Measurements from ENCODE around the gene ZNF638. TPM values are rescaled to one million over a fixed set of nuclear protein-coding genes. Genes with fewer than 3 reads are reported as not detected.
"Not testable (repeated sequence)": the region's sequence is repeated elsewhere in the genome, so short reads cannot be mapped to it uniquely, and the experiment has no call there.

ZNF638 gene
- total and polyA plus RNA-seq, 2 of the 8 experiments (the other 6 are each of a cell fraction or from before 2014, with no cell fraction given), result 45.3 to 143 TPM

GRCh38 chr2:71317900-71318299 lies 13.7 kb upstream of the ZNF638 start:
- H4K20me1 ChIP-seq (replicated peaks in 1 of 2; ENCODE audit: control insufficient read depth in 1 of 2, insufficient read depth in 2 of 2, low read length in 2 of 2); H3K18ac ChIP-seq (ENCODE audit: extremely low read depth, low read length); H2BK15ac ChIP-seq (ENCODE audit: low read length); H3K23ac ChIP-seq (ENCODE audit: insufficient read length); H3K79me1 ChIP-seq (ENCODE audit: low read depth, low read length); FAIRE-seq; H2AFZ ChIP-seq (ENCODE audit: low read length); H3K36me3 ChIP-seq (ENCODE audit: control insufficient read depth in 2 of 4, insufficient read depth in 4 of 4, low read length in 3 of 4); H3K56ac ChIP-seq (replicated peaks; ENCODE audit: insufficient read length, low read depth, low read length); H2BK12ac ChIP-seq (ENCODE audit: low read depth, low read length); H4K91ac ChIP-seq (replicated peaks; ENCODE audit: insufficient read length, low read length); H3K4me3 ChIP-seq (ENCODE audit: extremely low read depth in 1 of 4, insufficient read depth in 2 of 4, low read depth in 3 of 4, low read length in 4 of 4); POLR2A ChIA-PET (ENCODE audit: partially characterized antibody); H3K27me3 ChIP-seq (replicated peaks in 1 of 4; ENCODE audit: control insufficient read depth in 3 of 4, extremely low read depth in 1 of 4, insufficient read depth in 3 of 4, low read length in 3 of 4); H2BK20ac ChIP-seq (ENCODE audit: low read length); H2BK5ac ChIP-seq (ENCODE audit: low read depth, low read length); H2AK5ac ChIP-seq (ENCODE audit: low read depth, low read length); H3K4me1 ChIP-seq (replicated peaks in 1 of 4; ENCODE audit: control insufficient read depth in 3 of 4, insufficient read depth in 4 of 4, low read length in 3 of 4); H3K27ac ChIP-seq (ENCODE audit: low read depth, low read length); H3K14ac ChIP-seq (ENCODE audit: insufficient read length); H4K5ac ChIP-seq (ENCODE audit: insufficient read length, low read depth, low read length); DNase-seq (ENCODE audit: low read depth in 1 of 2, low spot score in 2 of 2); H3K4ac ChIP-seq (replicated peaks; ENCODE audit: insufficient read length, low read depth, low read length); H3K9ac ChIP-seq (replicated peaks in 1 of 4; ENCODE audit: extremely low read depth in 1 of 4, low read depth in 3 of 4, low read length in 3 of 4); H2BK120ac ChIP-seq (replicated peaks; ENCODE audit: low read depth, low read length); H4K8ac ChIP-seq (ENCODE audit: extremely low read depth, insufficient read depth, low read length); H3K4me2 ChIP-seq (ENCODE audit: insufficient read depth in 1 of 2, low read depth in 2 of 2, low read length in 2 of 2); H3K23me2 ChIP-seq (ENCODE audit: low read depth, low read length): not testable (repeated sequence)
- 92% methylated on average over 4 of the region's 4 CpGs; no CpG with 5 or more reads in 1 of the 2 experiments for WGBS, 2 experiments (ENCODE audit: extremely low coverage in 1 of 2, insufficient coverage in 1 of 2, insufficient read length in 1 of 2, insufficient replicate concordance in 2 of 2, low coverage in 1 of 2, low lambda C conversion rate in 2 of 2, missing lambda C conversion rate in 1 of 2)
- H3K79me2 ChIP-seq (ENCODE audit: control insufficient read depth in 1 of 2, insufficient read depth in 2 of 2, low read length in 2 of 2), result peaks cover 0 to 29% of the 10 kb centered on the region in 2 experiments; a peak in 2 of 4 replicates
- peaks cover 5 to 11% of the 10 kb centered on the region in 2 experiments; a peak in 2 of 4 replicates for H3K9me3 ChIP-seq (ENCODE audit: insufficient read depth in 2 of 2, low read depth in 1 of 2, low read length in 1 of 2)
- CTCF ChIA-PET (ENCODE audit: partially characterized antibody), result interaction anchor here (0.6 kb wide), 1 partner anchor 201 kb away, joined by 3 read pairs; no protein-coding TSS in a partner anchor

Measured in H1 (cell line).